GM18868 (cell line): ENCODE results near the gene SPRED1.
A peak's percentile ranks its signal among the peaks of the same experiment; 100 is the strongest.

Source experiments
- ATAC-seq: cut with Tn5 transposase; IDR thresholded peaks from one replicate; pipeline ENCODE4 v1.9.1; 2021; ENCODE audit warnings: mild to moderate bottlenecking, moderate library complexity; ENCODE audit not compliant: unreplicated experiment

The SPRED1 gene

DNA sequence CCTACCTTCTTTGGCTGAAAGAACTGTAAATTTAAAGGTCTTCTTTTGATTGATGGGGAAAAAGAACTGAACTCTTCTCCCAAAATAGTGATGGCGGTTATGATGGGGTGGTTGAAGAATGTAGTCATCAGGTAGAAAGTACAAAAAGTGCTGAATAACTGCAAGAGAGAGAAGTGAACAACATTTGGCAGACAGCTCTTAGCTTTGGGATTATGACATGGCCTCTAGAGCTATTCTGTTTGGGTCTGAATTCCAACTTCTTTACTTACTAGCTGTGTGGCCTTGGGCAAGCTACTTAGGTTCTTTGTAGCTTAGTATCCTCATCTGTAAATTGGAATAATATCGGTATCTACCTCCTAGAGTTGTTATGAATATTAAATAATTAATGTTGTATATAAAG lies 91.7 kb downstream of the SPRED1 start:
- ATAC-seq, result no peak

- no peak for ATAC-seq
Measured at GRCh38 chr15:38349251-38349650, 96.6 kb downstream of the SPRED1 start.

- no peak for ATAC-seq
Measured at GRCh38 chr15:38351466-38351865, 98.8 kb downstream of the SPRED1 start.

GRCh38 chr15:38354315-38354929 lies 101.8 kb downstream of the SPRED1 start:
- ATAC-seq, result peak; percentile 78

- no peak for ATAC-seq
Measured at GRCh38 chr15:38362355-38362754, 109.7 kb downstream of the SPRED1 start.

DNA sequence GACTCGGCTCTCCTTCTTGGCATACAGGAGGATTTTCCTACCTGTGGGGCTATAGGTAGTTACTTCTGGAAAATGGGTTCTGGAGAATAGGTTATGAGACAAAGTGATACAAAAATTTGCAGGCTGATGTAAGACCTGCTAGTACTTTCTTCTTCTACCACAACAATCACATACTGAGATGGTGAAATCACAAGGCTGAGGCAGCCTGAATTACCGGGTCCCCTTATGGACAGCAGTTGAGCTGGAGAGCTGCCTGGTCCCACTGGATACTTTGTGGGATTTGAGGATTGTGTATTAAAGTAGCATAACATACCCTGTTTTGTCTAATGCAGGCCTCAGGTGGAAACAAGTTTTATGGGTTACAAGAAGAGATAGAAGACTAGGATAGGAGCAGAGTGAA lies 114.8 kb downstream of the SPRED1 start:
- no peak for ATAC-seq

- ATAC-seq, result no peak
Measured at GRCh38 chr15:38369936-38370478, 117.4 kb downstream of the SPRED1 start.

GRCh38 chr15:38373016-38373415 lies 120.4 kb downstream of the SPRED1 start:
- no peak for ATAC-seq

DNA sequence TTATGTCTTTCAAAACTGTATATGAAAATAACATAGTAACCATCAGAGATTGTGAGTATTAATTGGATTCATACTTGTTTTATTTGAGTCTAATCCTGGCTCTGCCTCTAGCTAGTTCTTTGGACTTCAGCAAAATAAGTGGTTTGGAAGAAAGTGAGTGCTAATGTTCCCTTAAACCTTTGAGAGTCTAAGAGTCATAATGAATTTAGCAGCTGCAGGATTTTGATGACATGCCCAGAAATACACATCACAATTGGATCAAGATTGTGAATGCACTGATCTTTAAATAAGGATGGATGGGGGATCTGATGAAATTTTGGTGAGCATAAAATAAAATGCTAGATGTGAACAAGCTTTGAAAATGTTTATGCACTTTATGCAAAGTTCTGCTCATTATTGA lies 121.4 kb downstream of the SPRED1 start:
- no peak for ATAC-seq

- ATAC-seq, result no peak
Measured at GRCh38 chr15:38374556-38374955, 121.9 kb downstream of the SPRED1 start.

- no peak for ATAC-seq
Measured at GRCh38 chr15:38376081-38376480, 123.4 kb downstream of the SPRED1 start.

- no peak for ATAC-seq
Measured at GRCh38 chr15:38377636-38378035, 125.0 kb downstream of the SPRED1 start.

GRCh38 chr15:38378161-38378560 lies 125.5 kb downstream of the SPRED1 start:
- ATAC-seq, result no peak

GRCh38 chr15:38389924-38390542 lies 137.4 kb downstream of the SPRED1 start:
- peak; percentile 92 for ATAC-seq

DNA sequence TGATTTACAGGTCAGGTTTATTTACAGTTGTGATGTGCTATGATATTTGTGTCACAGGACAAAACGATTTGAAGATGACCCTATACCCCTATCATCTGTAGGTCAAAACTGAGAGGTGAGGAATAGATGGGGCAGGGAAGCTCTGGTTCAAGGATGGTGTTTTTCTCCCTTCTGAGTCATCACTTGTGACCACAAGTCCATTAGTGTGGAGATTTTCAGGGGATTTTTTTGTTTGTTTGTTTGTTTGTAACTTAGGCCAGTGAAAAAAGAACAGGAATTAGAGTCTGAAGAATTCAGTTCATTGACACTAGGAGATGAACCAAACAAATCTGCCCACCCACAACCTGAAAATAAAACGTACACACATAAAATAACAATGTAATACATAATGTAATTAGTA lies 138.6 kb downstream of the SPRED1 start:
- ATAC-seq, result no peak

DNA sequence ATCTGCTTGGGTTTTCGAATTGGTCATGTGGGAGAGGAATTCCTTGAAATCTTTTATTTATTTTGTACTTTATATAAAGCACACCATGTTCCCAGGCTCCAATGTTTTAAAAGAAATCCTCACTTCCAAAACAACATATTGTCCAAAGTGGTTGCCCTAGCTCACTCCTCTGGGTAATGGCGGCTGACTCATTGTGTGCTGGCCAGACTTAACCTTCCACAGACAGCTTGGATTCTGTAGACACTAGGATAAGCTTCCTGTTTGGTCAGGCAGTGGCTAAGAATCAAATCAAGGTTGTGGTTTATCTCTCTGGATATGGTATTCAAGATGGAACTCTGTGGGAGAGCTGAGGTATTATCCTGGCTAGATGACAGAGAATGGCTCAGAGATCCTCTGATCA lies 145.5 kb downstream of the SPRED1 start:
- ATAC-seq, result no peak

DNA sequence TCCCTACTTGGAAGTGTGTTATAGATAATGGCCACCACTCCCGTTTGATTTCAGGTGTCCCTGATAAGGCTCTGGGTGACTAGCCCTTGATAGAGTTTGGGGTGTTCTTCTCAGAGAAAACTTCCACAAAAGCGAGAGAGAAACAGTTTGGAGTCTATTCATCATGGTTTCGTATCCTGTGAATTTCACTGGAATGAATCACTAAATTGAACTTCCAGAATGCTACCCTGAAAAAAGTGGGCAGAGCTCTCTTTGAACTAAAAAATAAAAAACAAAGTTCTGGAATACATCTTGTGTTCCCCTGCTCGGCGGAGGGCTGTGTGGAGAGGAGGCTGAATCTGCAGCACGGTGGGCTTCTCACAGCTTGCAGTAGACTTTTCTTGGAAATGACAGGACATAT lies 148.5 kb downstream of the SPRED1 start:
- ATAC-seq, result no peak

GRCh38 chr15:38401701-38402100 lies 149.1 kb downstream of the SPRED1 start:
- ATAC-seq, result no peak

DNA sequence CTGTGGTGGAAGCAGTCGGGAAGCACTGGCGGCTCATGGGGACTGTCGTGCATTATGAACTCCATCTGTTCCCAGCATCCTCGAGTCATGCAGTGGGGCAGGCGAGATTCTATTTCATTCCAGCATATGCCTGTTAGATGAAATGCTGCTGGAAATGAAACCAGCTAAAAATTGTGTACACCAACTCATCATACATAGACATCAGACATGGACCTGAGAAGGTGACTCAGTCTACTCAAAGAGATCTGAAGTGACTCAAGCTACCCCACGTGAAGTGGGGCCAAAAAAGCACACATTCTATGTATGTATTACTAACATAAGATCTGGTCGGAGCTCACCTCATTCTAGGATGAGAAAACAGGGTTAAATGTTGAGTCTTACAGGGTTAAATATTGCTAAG lies 153.8 kb downstream of the SPRED1 start:
- ATAC-seq, result no peak
